Astrocyte (in vitro differentiated cells and primary cell): ENCODE results near the gene MYO3B. TPM values are rescaled to one million over a fixed set of nuclear protein-coding genes. Genes with fewer than 3 reads are reported as not detected.

Experiments used
- DNase-seq: peaks from one replicate; pipeline ENCODE4 v3.0.0-alpha.2; 2010; ENCODE audit warnings: low read depth
- FAIRE-seq: peaks from 2 replicates; lab custom pipeline; 2011; peaks lifted over from hg19 to GRCh38; lab: Jason Lieb, UNC
- H2AFZ ChIP-seq: 2 replicates; pipeline ENCODE4 v1.6.0; 2012; ENCODE audit warnings: low read depth, low read length, inconsistent platforms
- H3K27ac ChIP-seq: 2 replicates; pipeline ENCODE4 v1.5.1; 2011; ENCODE audit warnings: low read depth, low read length, inconsistent platforms
- H3K27me3 ChIP-seq: 2 replicates; pipeline ENCODE4 v1.6.0; 2011; ENCODE audit warnings: low read length, inconsistent platforms; ENCODE audit not compliant: insufficient read depth
- H3K36me3 ChIP-seq: 2 replicates; pipeline ENCODE4 v1.5.1; 2011; ENCODE audit warnings: low read length, inconsistent platforms; ENCODE audit not compliant: insufficient read depth
- H3K4me1 ChIP-seq: 2 replicates; pipeline ENCODE4 v1.5.1; 2011; ENCODE audit warnings: low read length, inconsistent platforms; ENCODE audit not compliant: insufficient read depth
- H3K4me2 ChIP-seq: 2 replicates; pipeline ENCODE4 v1.6.0; 2012; ENCODE audit warnings: low read length, inconsistent platforms
- H3K4me3 ChIP-seq: 2 replicates; pipeline ENCODE4 v1.5.1; 2011; ENCODE audit warnings: low read depth, mild to moderate bottlenecking, low read length, inconsistent platforms; ENCODE audit not compliant: insufficient read depth
- H3K79me2 ChIP-seq: 2 replicates; pipeline ENCODE4 v1.6.0; 2012; ENCODE audit warnings: mild to moderate bottlenecking, low read length, inconsistent platforms; ENCODE audit not compliant: insufficient read depth
- H3K9ac ChIP-seq: 2 replicates; pipeline ENCODE4 v1.6.0; 2012; ENCODE audit warnings: mild to moderate bottlenecking, low read length, inconsistent platforms
- H3K9me3 ChIP-seq: 2 replicates; pipeline ENCODE4 v1.5.1; 2012; ENCODE audit warnings: low read depth, mild to moderate bottlenecking, low read length, inconsistent platforms; ENCODE audit not compliant: insufficient read depth
- H4K20me1 ChIP-seq: 2 replicates; pipeline ENCODE4 v1.6.0; 2012; ENCODE audit warnings: low read length, inconsistent platforms; ENCODE audit not compliant: insufficient read depth
- H3K27ac Mint-ChIP-seq: one replicate; pipeline ENCODE4 v1.8.0; 2021; ENCODE audit warnings: mild to moderate bottlenecking, mixed read lengths; ENCODE audit not compliant: unreplicated experiment
- H3K27me3 Mint-ChIP-seq: one replicate; pipeline ENCODE4 v1.8.0; 2021; ENCODE audit warnings: low read depth, mixed read lengths; ENCODE audit not compliant: unreplicated experiment
- H3K36me3 Mint-ChIP-seq: one replicate; pipeline ENCODE4 v1.8.0; 2021; ENCODE audit warnings: low read depth, mixed read lengths; ENCODE audit not compliant: unreplicated experiment
- H3K4me1 Mint-ChIP-seq: one replicate; pipeline ENCODE4 v1.8.0; 2021; ENCODE audit warnings: low read depth, mixed read lengths; ENCODE audit not compliant: unreplicated experiment
- H3K4me3 Mint-ChIP-seq: one replicate; pipeline ENCODE4 v1.8.0; 2021; ENCODE audit warnings: mild to moderate bottlenecking, moderate library complexity, mixed read lengths; ENCODE audit not compliant: unreplicated experiment
- H3K9me3 Mint-ChIP-seq: one replicate; pipeline ENCODE4 v1.8.0; 2021; ENCODE audit warnings: mild to moderate bottlenecking, mixed read lengths; ENCODE audit not compliant: unreplicated experiment
- CTCF ChIP-seq: IDR thresholded peaks from 2 replicates; pipeline ENCODE4 v1.5.1; 2011; ENCODE audit warnings: low read depth, mild to moderate bottlenecking, inconsistent platforms, low read length, moderate library complexity; ENCODE audit not compliant: insufficient read depth
- EZH2 ChIP-seq: IDR thresholded peaks from 2 replicates; pipeline ENCODE4 v1.6.1; 2012; ENCODE audit warnings: mild to moderate bottlenecking, low read length, inconsistent platforms; ENCODE audit not compliant: insufficient read depth
- total RNA-seq: library from RNA; stranded (reverse); gene quantifications from 2 replicates; pipeline ENCODE4 v1.2.1, GENCODE V29; 2021

The MYO3B gene
- total RNA-seq, 1 donor from 2014 or later = not detected

- H3K9ac ChIP-seq = no peak overlapping the region
- H3K36me3 Mint-ChIP-seq = peaks cover 2% of the 10 kb centered on the region
- no peaks in the 10 kb centered on the region for H3K4me1 Mint-ChIP-seq
- no peaks in the 10 kb centered on the region for H3K4me1 ChIP-seq
- no peaks in the 10 kb centered on the region for H3K79me2 ChIP-seq
- H2AFZ ChIP-seq = no peak overlapping the region
- no peak for TF ChIP-seq EZH2
- no peak for TF ChIP-seq CTCF
- H3K27me3 Mint-ChIP-seq = no peaks in the 10 kb centered on the region
- H3K9me3 Mint-ChIP-seq = peaks cover 3% of the 10 kb centered on the region
- H3K27ac Mint-ChIP-seq = no peak overlapping the region
- no peak overlapping the region for H3K4me2 ChIP-seq
- DNase-seq (no peak), FAIRE-seq (no peak)
- H3K4me3 Mint-ChIP-seq = no peak overlapping the region
- H4K20me1 ChIP-seq = no peaks in the 10 kb centered on the region
- H3K9me3 ChIP-seq = no peaks in the 10 kb centered on the region
- H3K36me3 ChIP-seq = no peaks in the 10 kb centered on the region
- H3K27ac ChIP-seq = no peak overlapping the region
- H3K4me3 ChIP-seq = no peak overlapping the region
- no peaks in the 10 kb centered on the region for H3K27me3 ChIP-seq
Measured at GRCh38 chr2:170456914-170457313, 279.0 kb downstream of the MYO3B start.

DNA sequence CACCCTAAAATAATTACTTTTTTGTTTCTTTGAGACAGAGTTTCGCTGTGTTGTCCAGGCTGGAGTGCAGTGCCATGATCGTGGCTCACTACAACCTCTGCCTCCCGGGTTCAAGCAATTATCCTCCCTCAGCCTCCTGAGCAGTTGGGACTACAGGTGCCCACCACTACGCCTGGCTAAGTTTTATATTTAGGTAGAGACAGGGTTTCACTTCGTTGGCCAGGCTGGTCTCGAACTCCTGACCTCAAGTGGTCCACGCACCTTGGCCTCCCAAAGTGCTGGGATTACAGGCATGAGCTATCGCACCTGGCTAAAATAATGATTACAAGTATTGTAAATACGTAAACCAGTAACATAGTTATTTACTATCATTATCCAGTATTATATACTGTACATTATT, 279.8 kb downstream of the MYO3B start:
- no peak overlapping the region for H3K4me3 ChIP-seq
- no peak overlapping the region for H2AFZ ChIP-seq
- H3K9me3 Mint-ChIP-seq = no peaks in the 10 kb centered on the region
- no peaks in the 10 kb centered on the region for H3K36me3 ChIP-seq
- H3K4me2 ChIP-seq = no peak overlapping the region
- H3K27ac ChIP-seq = no peak overlapping the region
- H3K27ac Mint-ChIP-seq = no peak overlapping the region
- DNase-seq = no peak
- peaks cover 2% of the 10 kb centered on the region for H3K36me3 Mint-ChIP-seq
- no peak for FAIRE-seq
- H3K4me1 ChIP-seq = no peaks in the 10 kb centered on the region
- no peaks in the 10 kb centered on the region for H3K79me2 ChIP-seq
- H3K9ac ChIP-seq = no peak overlapping the region
- TF ChIP-seq EZH2 (no peak), CTCF (no peak)
- no peak overlapping the region for H3K4me3 Mint-ChIP-seq
- no peaks in the 10 kb centered on the region for H4K20me1 ChIP-seq
- no peaks in the 10 kb centered on the region for H3K27me3 ChIP-seq
- H3K9me3 ChIP-seq = no peaks in the 10 kb centered on the region
- no peaks in the 10 kb centered on the region for H3K4me1 Mint-ChIP-seq
- peaks cover 5% of the 10 kb centered on the region for H3K27me3 Mint-ChIP-seq

DNA sequence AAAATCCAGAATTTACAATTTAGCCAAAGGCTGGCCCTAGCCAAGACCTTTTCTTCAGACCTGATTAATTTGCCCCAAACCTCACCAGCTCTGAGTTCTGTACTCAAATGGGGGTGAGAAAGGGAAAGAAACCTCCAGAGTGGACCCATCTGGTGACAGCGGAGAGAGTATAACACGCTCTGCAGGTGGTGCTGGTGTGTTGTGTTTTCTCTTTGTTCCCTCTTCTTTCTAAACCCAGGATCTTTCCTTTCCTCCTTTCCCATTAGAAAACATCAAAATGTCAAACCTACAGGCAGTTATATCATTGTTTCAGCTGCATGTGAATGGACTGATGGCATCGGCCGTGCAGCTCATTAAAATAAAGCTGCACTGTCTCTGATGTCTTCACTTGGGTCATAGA, 283.9 kb downstream of the MYO3B start:
- Mint-ChIP-seq H3K27ac (no peak overlapping the region), H3K27me3 (peaks cover 10% of the 10 kb centered on the region), H3K4me3 (no peak overlapping the region), H3K36me3 (peaks cover 2% of the 10 kb centered on the region), H3K4me1 (no peaks in the 10 kb centered on the region), H3K9me3 (no peaks in the 10 kb centered on the region)
- Histone ChIP-seq H4K20me1 (no peaks in the 10 kb centered on the region), H3K27me3 (no peaks in the 10 kb centered on the region), H3K4me3 (no peak overlapping the region), H3K9me3 (no peaks in the 10 kb centered on the region), H3K36me3 (no peaks in the 10 kb centered on the region), H3K4me2 (no peak overlapping the region), H3K4me1 (no peaks in the 10 kb centered on the region), H3K79me2 (no peaks in the 10 kb centered on the region), H3K9ac (no peak overlapping the region), H3K27ac (no peak overlapping the region), H2AFZ (no peak overlapping the region)
- DNase-seq = no peak
- TF ChIP-seq CTCF = no peak
- TF ChIP-seq EZH2 = no peak
- no peak for FAIRE-seq
